Kidney (tissue), 14 donors: ENCODE measurements around the gene CLRN3. TPM values are rescaled to one million over a fixed set of nuclear protein-coding genes. Genes with fewer than 3 reads are reported as not detected.

Experiments used
- DNase-seq, 5 donors: peaks; one replicate each; pipeline ENCODE4 v3.0.0-alpha.2; 2013 to 2020
- FAIRE-seq: peaks from 2 replicates; lab custom pipeline; 2012; peaks lifted over from hg19 to GRCh38; lab: Jason Lieb, UNC
- H3K27ac ChIP-seq, 2 donors: one replicate each; pipeline ENCODE4 v1.7.0; 2013; ENCODE audit warnings: low read depth in 2 of 2, low read length in 2 of 2, inconsistent platforms in 1 of 2
- H3K27me3 ChIP-seq: one replicate; pipeline ENCODE4 v1.7.1; 2013; ENCODE audit warnings: low read length, inconsistent platforms; ENCODE audit not compliant: control insufficient read depth, insufficient read depth
- H3K36me3 ChIP-seq, 3 donors: one replicate each; pipeline versions ENCODE4 v1.7.0 to v1.7.1; 2013; ENCODE audit warnings: low read length in 3 of 3, control low read depth in 1 of 3, inconsistent platforms in 1 of 3; ENCODE audit not compliant: insufficient read depth in 3 of 3, control insufficient read depth in 2 of 3
- H3K4me1 ChIP-seq, 3 donors: one replicate each; pipeline versions ENCODE4 v1.7.0 to v1.7.1; 2013; ENCODE audit warnings: low read length in 3 of 3, inconsistent platforms in 1 of 3, low read depth in 1 of 3; ENCODE audit not compliant: control insufficient read depth in 2 of 3, insufficient read depth in 2 of 3
- H3K4me3 ChIP-seq, 3 donors: one replicate each; pipeline versions ENCODE4 v1.7.0 to v1.8.1; 2013; ENCODE audit warnings: low read length in 3 of 3, control low read depth in 1 of 3, inconsistent platforms in 1 of 3
- H3K9ac ChIP-seq, 3 donors: one replicate each; pipeline versions ENCODE4 v1.7.0 to v1.7.1; 2013; ENCODE audit warnings: low read length in 3 of 3, control low read depth in 1 of 3, inconsistent platforms in 1 of 3
- H3K9me3 ChIP-seq, 3 donors: one replicate each; pipeline versions ENCODE4 v1.7.0 to v1.7.1; 2013; ENCODE audit warnings: low read length in 3 of 3, control low read depth in 1 of 3, inconsistent platforms in 1 of 3; ENCODE audit not compliant: control insufficient read depth in 2 of 3, insufficient read depth in 1 of 3
- CTCF ChIP-seq: IDR thresholded peaks from 3 replicates; pipeline ENCODE4 v1.5.1; 2012; ENCODE audit warnings: mild to moderate bottlenecking, moderate library complexity, borderline replicate concordance; ENCODE audit not compliant: insufficient read depth; ENCODE audit errors: extremely low read depth
- intact Hi-C: fragments of 100-400 bp; cut with DNase I; formaldehyde crosslinking; loops from one replicate; pipeline ENCODE4 v1.11.1; 2022
- polyA plus RNA-seq: library from polyadenylated mRNA; stranded (reverse); fragments of 350-450 nt; fragmentation: Illumina TruSeq; extraction: RNeasy Lipid Tissue Mini Kit (QIAGEN cat#74804); gene quantifications from one replicate; pipeline ENCODE4 v1.2.3, GENCODE V29; 2014; ENCODE audit warnings: low read depth, low replicate concordance; ENCODE audit not compliant: insufficient read depth
- total RNA-seq: library from RNA; stranded (reverse); fragmentation: NEBNext Ultra II Directional; extraction: Animal tissue kit (Norgen Biotek cat#: 25700); gene quantifications from one replicate; pipeline ENCODE4 v1.2.1, GENCODE V29; 2021
- donor health status: control.
- donor health status: control.
- donor health status: control.
- donor health status: control.
- donor health status: control.
- donor health status: DM: yes; HTN: yes; CAD: no.
- donor health status: Normal renal cell carcinoma (clear cell type).

CLRN3 gene
- total and polyA plus RNA-seq, 2 donors from 2014 or later: 9.4 to 42.1 TPM

GRCh38 chr10:127845756-127846155 is 47.0 kb downstream of the CLRN3 start:
- Histone ChIP-seq H3K27ac (no peak overlapping the region), H3K36me3 (no peaks in the 10 kb centered on the region), H3K9me3 (no peaks in the 10 kb centered on the region), H3K9ac (no peak overlapping the region), H3K27me3 (no peaks in the 10 kb centered on the region), H3K4me1 (no peaks in the 10 kb centered on the region), H3K4me3 (no peak overlapping the region)
- no peak for TF ChIP-seq CTCF
- FAIRE-seq (no peak), DNase-seq (no peak)
- intact Hi-C loops: no loop called here

GRCh38 chr10:127840884-127841283 is 51.9 kb downstream of the CLRN3 start:
- TF ChIP-seq CTCF: no peak
- no peaks in the 10 kb centered on the region for H3K9me3 ChIP-seq
- no peak for DNase-seq
- intact Hi-C loops: no loop called here
- no peak overlapping the region for H3K9ac ChIP-seq
- no peak overlapping the region for H3K4me3 ChIP-seq
- no peak for FAIRE-seq
- no peak overlapping the region for H3K27ac ChIP-seq
- no peaks in the 10 kb centered on the region for H3K4me1 ChIP-seq
- no peaks in the 10 kb centered on the region for H3K36me3 ChIP-seq
- no peaks in the 10 kb centered on the region for H3K27me3 ChIP-seq

- H3K9me3 ChIP-seq: no peaks in the 10 kb centered on the region
- no peak for FAIRE-seq
- peaks cover 0 to 3% (median 0%) of the 10 kb centered on the region in 3 donors for H3K4me1 ChIP-seq
- intact Hi-C loops: no loop called here
- no peak overlapping the region for H3K9ac ChIP-seq
- DNase-seq: peak in 1 of 5 donors; percentile 39
- H3K36me3 ChIP-seq: no peaks in the 10 kb centered on the region
- TF ChIP-seq CTCF: no peak
- H3K4me3 ChIP-seq: no peak overlapping the region
- H3K27ac ChIP-seq: no peak overlapping the region
- H3K27me3 ChIP-seq: no peaks in the 10 kb centered on the region
Observed at GRCh38 chr10:127836966-127837365, 55.8 kb downstream of the CLRN3 start.

GRCh38 chr10:127836176-127836575 is 56.6 kb downstream of the CLRN3 start:
- FAIRE-seq (no peak), DNase-seq (no peak)
- no peaks in the 10 kb centered on the region for H3K27me3 ChIP-seq
- intact Hi-C loops: no loop called here
- TF ChIP-seq CTCF: no peak
- no peak overlapping the region for H3K4me3 ChIP-seq
- H3K9ac ChIP-seq: no peak overlapping the region
- no peaks in the 10 kb centered on the region for H3K9me3 ChIP-seq
- H3K27ac ChIP-seq: no peak overlapping the region
- no peaks in the 10 kb centered on the region for H3K36me3 ChIP-seq
- H3K4me1 ChIP-seq: peaks cover 0 to 3% (median 0%) of the 10 kb centered on the region in 3 donors
